ENCODE data around the gene MTG1. TPM values are rescaled to one million over a fixed set of nuclear protein-coding genes. Genes with fewer than 3 reads are reported as not detected.

The MTG1 gene, protein sequence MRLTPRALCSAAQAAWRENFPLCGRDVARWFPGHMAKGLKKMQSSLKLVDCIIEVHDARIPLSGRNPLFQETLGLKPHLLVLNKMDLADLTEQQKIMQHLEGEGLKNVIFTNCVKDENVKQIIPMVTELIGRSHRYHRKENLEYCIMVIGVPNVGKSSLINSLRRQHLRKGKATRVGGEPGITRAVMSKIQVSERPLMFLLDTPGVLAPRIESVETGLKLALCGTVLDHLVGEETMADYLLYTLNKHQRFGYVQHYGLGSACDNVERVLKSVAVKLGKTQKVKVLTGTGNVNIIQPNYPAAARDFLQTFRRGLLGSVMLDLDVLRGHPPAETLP
- 42.4 TPM for total RNA-seq

DNA sequence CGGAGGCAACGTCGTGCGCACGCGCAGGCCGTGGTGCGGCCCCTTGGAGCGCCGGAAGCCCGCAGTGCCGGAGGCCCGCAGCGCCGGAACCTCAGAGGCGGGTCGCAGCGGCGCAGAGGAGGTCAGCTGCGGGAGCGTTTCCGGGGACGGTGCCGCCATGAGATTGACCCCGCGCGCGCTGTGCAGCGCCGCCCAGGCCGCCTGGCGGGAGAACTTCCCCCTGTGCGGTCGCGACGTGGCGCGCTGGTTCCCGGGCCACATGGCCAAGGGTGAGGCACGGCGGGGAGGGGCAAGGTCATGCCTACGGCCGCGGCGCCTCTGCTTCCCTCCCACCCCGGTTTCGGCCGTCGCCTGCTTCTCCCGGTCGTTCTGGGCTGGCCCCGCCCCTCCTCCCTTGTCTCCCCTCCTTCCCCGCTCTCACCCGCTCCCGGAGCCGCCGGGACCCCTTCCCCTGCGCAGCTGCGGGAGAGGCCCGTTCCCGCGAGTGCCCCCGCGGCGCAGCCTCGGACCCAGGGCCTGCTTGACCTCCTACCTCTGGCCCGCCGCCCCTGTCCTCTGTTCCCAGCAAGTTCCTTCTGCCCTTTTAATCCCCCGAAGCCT lies at the start of gene MTG1:
Gene MTG1, plus strand, starts transcription at position 94 of the 600 bp plus-strand sequence. Its CDS starts 64 bp downstream, at position 158.

DNA sequence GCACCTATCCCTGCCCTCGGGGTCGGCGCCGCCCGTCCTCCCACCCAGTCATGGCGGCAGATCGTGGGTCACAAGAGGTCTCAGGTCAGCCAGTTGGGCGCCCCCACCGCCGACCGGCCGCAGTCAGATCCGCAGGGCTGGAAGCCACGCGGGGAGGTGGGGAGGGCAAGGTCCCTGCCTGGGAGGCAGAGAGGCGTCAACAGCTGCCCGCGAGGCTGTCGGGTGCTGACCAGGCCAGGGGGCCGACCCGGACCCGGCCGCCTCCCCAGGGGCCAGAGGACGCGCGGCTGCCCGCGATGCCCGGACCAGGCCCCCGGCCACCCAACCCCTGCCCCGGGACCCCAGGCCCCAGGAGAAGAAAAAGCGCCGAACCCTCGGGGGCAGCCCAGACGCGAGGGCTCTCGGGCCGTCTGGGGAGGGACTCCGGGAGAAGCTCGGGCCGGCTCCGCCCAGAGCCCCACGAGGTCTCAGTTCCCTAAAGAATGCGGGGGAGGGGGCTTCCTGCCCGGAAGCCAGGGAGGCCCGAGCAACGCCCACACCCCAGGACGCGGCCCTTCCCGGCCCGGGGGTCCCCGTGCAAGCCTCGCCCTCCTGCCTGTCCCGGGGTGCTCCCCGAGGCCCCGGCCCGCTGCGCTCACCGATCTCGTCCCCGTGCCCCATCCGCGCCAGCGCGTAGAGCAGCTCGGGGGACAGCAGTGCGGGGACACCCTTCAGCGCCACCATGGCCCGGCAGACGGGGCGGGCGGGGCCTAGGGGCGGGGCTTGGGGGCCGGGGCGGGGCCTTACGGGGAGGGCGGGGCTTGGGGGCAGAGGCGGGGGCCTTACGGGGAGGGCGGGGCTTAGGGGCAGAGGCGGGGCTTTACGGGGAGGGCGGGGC lies 36.4 kb upstream of the MTG1 start, which contains the start of gene FUOM:
Gene FUOM, minus strand, starts transcription at position 735 of the 877 bp plus-strand sequence. Its CDS starts 12 bp downstream, at position 723.

DNA sequence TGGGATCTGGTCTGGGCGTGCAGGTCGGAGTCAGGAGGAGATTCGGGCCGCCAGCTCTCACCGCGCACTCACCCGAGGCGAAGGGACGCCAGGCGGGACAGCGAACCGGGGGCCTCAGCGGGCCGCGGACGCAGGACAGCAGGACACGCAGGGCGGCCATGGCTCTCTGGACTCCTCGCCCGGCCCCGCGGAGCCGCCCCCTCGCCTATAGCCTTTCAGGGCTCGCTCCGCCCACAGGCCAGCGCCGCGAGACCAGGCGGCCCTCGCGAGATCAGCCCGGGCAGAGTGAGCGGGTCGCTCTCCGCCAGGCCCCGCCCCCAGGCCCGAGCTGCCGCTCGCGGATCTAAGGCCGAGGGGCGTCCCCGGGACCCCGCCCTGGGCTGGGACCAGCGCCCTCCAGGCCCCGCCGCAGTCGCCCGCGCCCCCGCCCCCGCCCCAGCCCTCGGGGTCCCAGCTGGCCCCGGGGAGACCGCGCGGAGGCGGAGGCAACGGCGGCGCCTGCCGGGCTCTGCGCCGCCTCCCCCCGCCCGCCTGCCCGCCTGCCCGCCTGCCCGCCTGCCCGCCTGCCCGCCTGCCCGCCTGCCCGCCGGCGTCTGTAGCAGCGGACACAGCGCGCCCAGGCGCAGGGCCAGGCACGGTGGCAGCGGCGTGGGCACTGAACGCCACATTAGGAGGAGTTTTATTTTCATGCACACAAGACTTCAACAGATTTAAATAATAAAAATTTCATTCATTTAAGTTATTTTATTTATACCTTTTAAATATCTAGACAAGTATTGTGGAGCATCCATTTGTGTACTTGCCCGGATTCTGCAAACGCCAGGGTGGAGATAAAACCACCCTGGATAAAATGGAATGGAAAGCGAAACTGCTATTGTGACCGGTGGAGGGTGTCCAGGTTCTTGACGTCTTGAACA lies 20.5 kb upstream of the MTG1 start, which contains the start of gene ECHS1:
Gene ECHS1, minus strand, starts transcription at position 181 of the 917 bp plus-strand sequence. Its CDS starts 21 bp downstream, at position 160.

DNA sequence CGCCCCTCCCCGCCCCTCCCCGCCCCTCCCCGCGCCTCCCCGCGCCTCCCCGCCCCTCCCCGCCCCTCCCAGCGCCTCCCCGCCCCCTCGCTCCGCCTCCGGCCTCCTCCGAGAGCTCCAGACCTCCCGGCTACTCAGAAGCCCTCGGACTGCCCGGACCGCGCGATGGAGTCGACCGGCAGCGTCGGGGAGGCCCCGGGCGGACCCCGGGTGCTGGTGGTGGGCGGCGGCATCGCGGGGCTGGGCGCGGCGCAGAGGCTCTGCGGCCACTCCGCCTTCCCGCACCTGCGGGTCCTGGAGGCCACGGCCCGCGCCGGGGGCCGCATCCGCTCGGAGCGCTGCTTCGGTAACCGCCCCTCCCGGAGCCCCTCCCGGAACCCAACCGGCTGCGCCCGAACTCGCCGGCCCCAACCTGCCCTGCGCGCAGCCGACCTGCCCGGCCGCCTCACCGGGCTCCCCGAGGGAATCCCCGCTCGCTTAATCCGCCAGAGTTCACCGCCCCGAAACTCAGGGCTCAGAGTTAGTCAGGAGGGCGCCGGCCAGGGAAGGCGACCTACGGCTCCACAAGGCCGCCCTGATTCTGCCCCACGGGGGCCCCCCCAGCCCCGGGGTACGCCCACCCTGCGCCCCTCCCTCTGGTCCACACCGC lies 14.7 kb upstream of the MTG1 start, which contains the start of gene PAOX:
Gene PAOX, plus strand, starts transcription at position 111 of the 649 bp plus-strand sequence. Its CDS starts 55 bp downstream, at position 166.

DNA sequence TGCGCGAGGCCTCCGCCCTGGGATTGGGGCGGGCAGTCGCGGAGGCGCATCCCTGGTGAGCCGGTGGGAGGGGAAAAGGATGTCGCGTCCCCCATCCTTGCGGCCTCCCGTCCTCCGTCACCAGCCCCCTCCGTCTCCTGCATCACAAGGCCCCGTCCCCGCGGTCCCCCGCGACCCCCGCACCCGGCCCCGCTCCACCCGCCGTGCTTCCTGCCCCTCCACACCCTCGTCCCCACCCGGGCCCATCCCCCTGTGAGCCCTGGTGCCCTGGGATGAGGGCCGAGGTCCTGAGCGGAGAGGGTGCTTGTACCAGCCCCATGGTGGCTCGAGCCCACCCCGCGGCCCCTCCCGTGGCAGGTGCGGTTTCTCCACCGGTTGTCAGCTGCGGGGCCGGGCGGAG lies 30.6 kb downstream of the MTG1 start, which contains the start of gene SPRN:
Gene SPRN, minus strand, starts transcription at position 25 of the 400 bp plus-strand sequence. CDS start 944 bp downstream, outside the sequence.

GRCh38 chr10:133453516-133454203 lies 59.7 kb downstream of the MTG1 start, which contains the start of gene SCART1:
SCART1 (plus strand) TSS chr10:133453945; CDS start chr10:133453998, 53 bp downstream.

Other genes with a start within 250 kb of the MTG1 start
- gene KNDC1, start 233.9 kb upstream of the MTG1 start, total RNA-seq = 8.6 TPM
- gene UTF1, start 163.9 kb upstream of the MTG1 start, total RNA-seq = not detected
- 0.22 TPM for gene VENTX, start 156.3 kb upstream of the MTG1 start, total RNA-seq
- gene ADAM8, start 117.3 kb upstream of the MTG1 start, total RNA-seq = 4.0 TPM
- 71.5 TPM for gene TUBGCP2, start 85.3 kb upstream of the MTG1 start, total RNA-seq
- 15.3 TPM for gene ZNF511, start 85.2 kb upstream of the MTG1 start, total RNA-seq
- 3.0 TPM for gene CALY, start 57.3 kb upstream of the MTG1 start, total RNA-seq
- 2.0 TPM for gene PRAP1, start 46.8 kb upstream of the MTG1 start, total RNA-seq
- 7.3 TPM for gene FUOM, start 36.1 kb upstream of the MTG1 start, total RNA-seq
- 48.3 TPM for gene ECHS1, start 20.8 kb upstream of the MTG1 start, total RNA-seq
- 10.3 TPM for gene PAOX, start 14.9 kb upstream of the MTG1 start, total RNA-seq
- gene SPRN, start 30.5 kb downstream of the MTG1 start, total RNA-seq = 3.8 TPM
- gene SCART1, start 59.8 kb downstream of the MTG1 start, total RNA-seq = 2.9 TPM
- 3.4 TPM for gene CYP2E1, start 133.2 kb downstream of the MTG1 start, total RNA-seq
- not detected for gene SYCE1, start 171.4 kb downstream of the MTG1 start, total RNA-seq
- not detected for gene FRG2B, start 232.6 kb downstream of the MTG1 start, total RNA-seq